ENCODE results near the gene PTPRO. TPM values are rescaled to one million over a fixed set of nuclear protein-coding genes. Genes with fewer than 3 reads are reported as not detected.

PTPRO gene
- polyA plus RNA-seq, 1 donor (not counting 4 experiments of a cell fraction or from before 2014, with no cell fraction given) = 0.17 TPM

DNA sequence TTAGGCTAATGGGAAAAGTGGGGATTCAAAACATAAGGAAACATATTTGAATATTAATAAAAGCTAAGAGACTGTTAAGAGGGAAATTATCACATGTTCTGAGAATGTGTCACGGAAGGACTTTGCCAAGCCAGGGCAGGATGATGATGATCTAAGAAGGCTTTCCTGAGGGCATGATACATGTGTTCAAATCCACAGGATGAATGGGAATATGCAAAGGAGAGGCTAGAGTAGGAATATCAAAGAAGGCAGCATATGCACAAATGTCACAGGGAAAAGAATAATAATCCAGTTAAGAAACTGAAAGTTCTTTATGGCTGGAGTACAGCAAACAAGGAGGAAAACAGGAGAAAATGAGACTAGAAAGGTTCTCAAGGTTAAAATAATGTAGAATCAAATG is 107.0 kb downstream of the PTPRO start:
- no peaks in the 10 kb centered on the region for H3K27me3 ChIP-seq (ENCODE audit: control insufficient read depth, extremely low read depth, insufficient read depth, low read length)
- H3K4me1 ChIP-seq (ENCODE audit: control insufficient read depth, extremely low read depth, insufficient read depth, low read length) = no peaks in the 10 kb centered on the region
- no peak overlapping the region for H3K9ac ChIP-seq (ENCODE audit: control insufficient read depth, extremely low read depth, insufficient read depth, low read length)
- no peak overlapping the region for H3K4me3 ChIP-seq (ENCODE audit: control insufficient read depth in 2 of 3, extremely low read depth in 1 of 3, insufficient read depth in 2 of 3, low read depth in 1 of 3, low read length in 3 of 3)
- H3K9me3 ChIP-seq (ENCODE audit: control insufficient read depth, low read depth, low read length) = no peaks in the 10 kb centered on the region
- DNase-seq (ENCODE audit: low read depth, low spot score) = no peak
- H3K36me3 ChIP-seq (ENCODE audit: control insufficient read depth in 2 of 2, extremely low read depth in 1 of 2, insufficient read depth in 2 of 2, low read length in 2 of 2) = no peaks in the 10 kb centered on the region
- H3K27ac ChIP-seq (ENCODE audit: control insufficient read depth, insufficient read depth, low read length) = no peak overlapping the region
- TF ChIP-seq, protein P1, sequence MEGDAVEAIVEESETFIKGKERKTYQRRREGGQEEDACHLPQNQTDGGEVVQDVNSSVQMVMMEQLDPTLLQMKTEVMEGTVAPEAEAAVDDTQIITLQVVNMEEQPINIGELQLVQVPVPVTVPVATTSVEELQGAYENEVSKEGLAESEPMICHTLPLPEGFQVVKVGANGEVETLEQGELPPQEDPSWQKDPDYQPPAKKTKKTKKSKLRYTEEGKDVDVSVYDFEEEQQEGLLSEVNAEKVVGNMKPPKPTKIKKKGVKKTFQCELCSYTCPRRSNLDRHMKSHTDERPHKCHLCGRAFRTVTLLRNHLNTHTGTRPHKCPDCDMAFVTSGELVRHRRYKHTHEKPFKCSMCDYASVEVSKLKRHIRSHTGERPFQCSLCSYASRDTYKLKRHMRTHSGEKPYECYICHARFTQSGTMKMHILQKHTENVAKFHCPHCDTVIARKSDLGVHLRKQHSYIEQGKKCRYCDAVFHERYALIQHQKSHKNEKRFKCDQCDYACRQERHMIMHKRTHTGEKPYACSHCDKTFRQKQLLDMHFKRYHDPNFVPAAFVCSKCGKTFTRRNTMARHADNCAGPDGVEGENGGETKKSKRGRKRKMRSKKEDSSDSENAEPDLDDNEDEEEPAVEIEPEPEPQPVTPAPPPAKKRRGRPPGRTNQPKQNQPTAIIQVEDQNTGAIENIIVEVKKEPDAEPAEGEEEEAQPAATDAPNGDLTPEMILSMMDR (optimal IDR thresholded peaks at IDR 0.05 in 1 of 3, IDR thresholded peaks at IDR 0.05 in 1 of 3, conservative IDR thresholded peaks at IDR 0.05 in 1 of 3; ENCODE audit: extremely low read depth in 1 of 3, insufficient read depth in 2 of 3, low read length in 3 of 3) = no peak
- TF ChIP-seq EZH2 (IDR thresholded peaks at IDR 0.05; ENCODE audit: low read length) = no peak
- FAIRE-seq = no peak
- H4K20me1 ChIP-seq (ENCODE audit: control insufficient read depth, extremely low read depth, insufficient read depth, low read length) = no peaks in the 10 kb centered on the region
- H2AFZ ChIP-seq (ENCODE audit: control insufficient read depth, low read length) = no peak overlapping the region
- dilution Hi-C loops (cut with MboI; ENCODE audit: extremely low pct_ligation_motif_present, low sequenced_read_pairs) = no loop called here
- no peaks in the 10 kb centered on the region for H3K79me2 ChIP-seq (ENCODE audit: control insufficient read depth, insufficient read depth, low read length)
- no peaks in the 10 kb centered on the region for H3K9me1 ChIP-seq (ENCODE audit: control insufficient read depth, extremely low read depth, insufficient read depth, low read length)
- H3K4me2 ChIP-seq (ENCODE audit: control insufficient read depth, extremely low read depth, insufficient read depth, low read depth, low read length) = no peak overlapping the region

DNA sequence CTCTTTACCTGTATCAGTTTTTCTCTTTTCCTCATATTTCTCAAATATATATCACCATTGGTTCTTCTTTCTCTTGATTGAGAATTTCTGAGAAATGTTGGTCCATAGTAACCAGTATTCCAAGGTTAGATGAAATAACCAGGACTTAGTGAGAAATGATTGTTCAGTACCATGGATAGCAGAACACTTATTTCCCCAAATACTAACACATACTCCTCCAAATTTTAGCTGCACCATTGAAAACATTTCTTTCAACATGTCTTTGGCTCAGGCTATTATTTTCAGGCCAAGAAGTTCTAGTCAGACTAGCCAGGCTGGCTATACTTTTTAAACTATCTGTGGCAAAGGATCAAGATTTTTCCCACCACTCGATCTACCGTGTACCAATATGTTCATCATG is 113.3 kb downstream of the PTPRO start:
- H3K9me3 ChIP-seq (ENCODE audit: control insufficient read depth, low read depth, low read length) = no peaks in the 10 kb centered on the region
- no peak overlapping the region for H3K4me2 ChIP-seq (ENCODE audit: control insufficient read depth, extremely low read depth, insufficient read depth, low read depth, low read length)
- no peaks in the 10 kb centered on the region for H3K4me1 ChIP-seq (ENCODE audit: control insufficient read depth, extremely low read depth, insufficient read depth, low read length)
- H3K36me3 ChIP-seq (ENCODE audit: control insufficient read depth in 2 of 2, extremely low read depth in 1 of 2, insufficient read depth in 2 of 2, low read length in 2 of 2) = no peaks in the 10 kb centered on the region
- no peak for FAIRE-seq
- no peak overlapping the region for H2AFZ ChIP-seq (ENCODE audit: control insufficient read depth, low read length)
- no peak overlapping the region for H3K9ac ChIP-seq (ENCODE audit: control insufficient read depth, extremely low read depth, insufficient read depth, low read length)
- no peaks in the 10 kb centered on the region for H3K27me3 ChIP-seq (ENCODE audit: control insufficient read depth, extremely low read depth, insufficient read depth, low read length)
- H3K9me1 ChIP-seq (ENCODE audit: control insufficient read depth, extremely low read depth, insufficient read depth, low read length) = no peaks in the 10 kb centered on the region
- TF ChIP-seq, protein P1 (optimal IDR thresholded peaks at IDR 0.05 in 1 of 3, IDR thresholded peaks at IDR 0.05 in 1 of 3, conservative IDR thresholded peaks at IDR 0.05 in 1 of 3; ENCODE audit: extremely low read depth in 1 of 3, insufficient read depth in 2 of 3, low read length in 3 of 3) = no peak
- no peak for TF ChIP-seq EZH2 (IDR thresholded peaks at IDR 0.05; ENCODE audit: low read length)
- dilution Hi-C loops (cut with MboI; ENCODE audit: extremely low pct_ligation_motif_present, low sequenced_read_pairs) = no loop called here
- H3K4me3 ChIP-seq (ENCODE audit: control insufficient read depth in 2 of 3, extremely low read depth in 1 of 3, insufficient read depth in 2 of 3, low read depth in 1 of 3, low read length in 3 of 3) = no peak overlapping the region
- no peak overlapping the region for H3K27ac ChIP-seq (ENCODE audit: control insufficient read depth, insufficient read depth, low read length)
- H4K20me1 ChIP-seq (ENCODE audit: control insufficient read depth, extremely low read depth, insufficient read depth, low read length) = no peaks in the 10 kb centered on the region
- no peaks in the 10 kb centered on the region for H3K79me2 ChIP-seq (ENCODE audit: control insufficient read depth, insufficient read depth, low read length)
- DNase-seq (ENCODE audit: low read depth, low spot score) = no peak

All from keratinocyte (primary cell).